Germinal center (tissue), 1 donor: ENCODE data around the gene GGTA1.
A peak's percentile ranks its signal among the peaks of the same experiment; 100 is the strongest.
"Not testable (repeated sequence)": the region's sequence is repeated elsewhere in the genome, so short reads cannot be mapped to it uniquely, and the experiment has no call there.

ENCODE experiments used
- DNase-seq: peaks from one replicate; pipeline ENCODE4 v3.0.0; 2012; ENCODE audit warnings: mixed read lengths, low spot score

Gene GGTA1

DNA sequence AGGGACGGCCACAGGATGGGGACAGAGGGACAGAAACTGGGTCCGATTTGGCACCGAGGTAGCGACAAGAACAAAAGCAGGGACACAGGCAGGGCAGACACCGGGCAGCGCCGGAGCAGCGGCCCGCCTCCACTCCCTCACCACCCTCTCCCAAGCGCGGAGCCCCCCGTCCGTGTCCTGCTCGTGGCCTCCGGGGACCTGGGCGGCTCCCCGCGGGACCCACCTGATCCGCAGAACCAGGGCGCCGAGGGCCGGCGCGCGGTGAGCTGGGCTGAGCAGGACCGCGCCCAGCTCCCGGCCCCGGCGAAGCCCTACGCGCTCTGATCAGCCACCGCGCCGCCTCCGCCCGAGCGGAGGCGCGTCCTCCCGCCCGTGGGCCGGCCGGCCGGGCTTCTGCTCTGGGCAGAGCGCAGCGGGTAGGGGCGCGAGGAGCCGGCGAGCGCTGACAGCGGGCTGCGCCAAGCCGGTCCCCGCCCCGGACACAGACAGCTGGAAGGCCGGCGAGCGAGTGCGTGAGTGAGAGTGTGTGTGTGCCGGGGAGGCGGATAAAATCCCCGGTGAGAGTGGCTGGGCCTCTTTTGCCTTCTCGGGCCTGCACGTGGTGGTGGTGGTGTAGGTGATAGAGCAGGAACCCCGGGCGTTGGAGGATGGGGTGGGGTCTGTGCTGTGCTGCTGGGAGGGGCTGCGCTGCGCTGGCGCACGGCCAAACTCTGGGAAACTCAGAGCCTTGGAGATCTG, at the start of gene GGTA1:
Gene GGTA1, minus strand, starts transcription at position 418 of the 738 bp plus-strand sequence. CDS start 31,922 bp downstream, outside the sequence.
- DNase-seq = peak; percentile 42

DNA sequence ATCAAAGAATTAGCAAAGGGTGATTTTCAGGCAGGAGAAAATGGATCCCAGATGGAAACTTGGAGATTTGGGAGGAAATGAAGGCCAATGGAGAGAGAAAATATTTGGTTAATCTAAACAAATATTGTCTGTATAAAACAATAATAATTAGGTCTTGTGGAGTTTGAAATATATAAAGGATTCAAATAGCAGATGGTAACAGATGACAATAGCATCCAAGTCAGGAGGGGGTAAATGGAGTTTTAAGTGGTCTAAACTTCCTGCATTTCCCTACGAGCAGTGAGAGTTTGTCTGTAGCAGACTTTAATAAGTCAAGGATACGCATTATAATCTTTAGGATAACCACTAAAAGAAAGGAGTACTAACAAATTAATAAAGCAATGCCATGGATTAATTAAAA, 49.0 kb upstream of the GGTA1 start:
- DNase-seq = no peak

DNA sequence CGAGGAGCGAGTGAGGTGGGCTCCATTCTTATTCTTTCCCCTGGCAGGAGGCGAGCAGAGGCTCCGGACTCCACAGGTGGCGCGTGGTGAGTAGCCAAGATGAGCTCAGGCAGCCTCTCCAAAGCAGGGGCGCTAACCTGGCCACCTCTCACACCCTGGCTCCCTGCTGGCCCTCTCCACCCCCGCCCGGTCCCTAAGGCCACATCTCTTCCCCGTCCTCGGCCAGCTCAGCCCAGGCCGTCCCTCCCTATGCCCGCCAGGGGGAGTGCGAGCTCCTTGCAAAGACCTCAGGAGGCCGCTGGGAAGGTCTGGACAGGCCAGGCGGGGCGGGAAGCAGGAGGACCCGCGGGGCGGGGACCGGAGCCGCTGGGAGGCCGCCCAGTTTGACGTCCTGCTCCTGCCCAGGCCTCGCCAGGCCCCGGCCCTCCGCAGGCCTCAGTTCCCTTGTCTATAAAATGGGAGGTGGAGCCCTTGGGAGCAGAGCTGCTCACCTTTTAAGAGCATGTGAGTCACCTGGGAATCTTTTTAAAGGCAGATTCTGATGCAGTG, 46.3 kb upstream of the GGTA1 start:
- peak; percentile 71 for DNase-seq

DNA sequence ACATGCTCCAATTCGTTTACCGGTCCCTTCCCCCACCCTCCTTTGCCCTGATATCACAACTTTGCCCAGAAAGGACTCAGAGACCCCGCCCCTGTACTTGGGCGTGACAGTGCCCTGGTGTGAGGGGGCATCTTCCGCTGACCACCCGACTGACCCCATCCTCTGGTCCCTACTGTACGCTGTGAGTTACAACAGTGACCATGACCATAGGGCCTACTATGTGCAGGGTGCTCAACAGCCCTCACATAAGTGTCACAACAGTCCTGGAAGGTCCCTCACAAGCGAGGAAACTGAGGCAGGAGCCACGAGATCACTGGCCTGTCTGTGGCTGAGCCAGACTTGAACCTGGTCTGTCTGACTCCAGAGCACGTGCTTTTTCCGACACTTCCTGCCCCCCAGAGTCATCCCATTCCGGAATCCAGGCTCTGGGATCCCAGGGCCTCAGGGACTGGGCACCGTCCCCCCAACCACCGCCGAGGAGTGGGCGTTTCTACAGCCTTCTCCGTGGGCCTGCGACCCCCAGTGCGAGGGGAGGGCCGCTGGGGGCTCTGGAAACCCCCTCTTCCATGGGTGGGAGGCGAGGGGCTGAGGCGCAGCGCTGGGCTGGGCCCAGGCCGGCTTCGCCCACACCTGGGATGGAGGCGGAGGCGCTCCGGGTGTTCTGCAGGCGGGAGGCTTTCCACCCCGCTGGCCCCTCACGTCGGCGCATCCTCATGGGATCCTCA, 45.7 kb upstream of the GGTA1 start:
- DNase-seq = no peak

DNA sequence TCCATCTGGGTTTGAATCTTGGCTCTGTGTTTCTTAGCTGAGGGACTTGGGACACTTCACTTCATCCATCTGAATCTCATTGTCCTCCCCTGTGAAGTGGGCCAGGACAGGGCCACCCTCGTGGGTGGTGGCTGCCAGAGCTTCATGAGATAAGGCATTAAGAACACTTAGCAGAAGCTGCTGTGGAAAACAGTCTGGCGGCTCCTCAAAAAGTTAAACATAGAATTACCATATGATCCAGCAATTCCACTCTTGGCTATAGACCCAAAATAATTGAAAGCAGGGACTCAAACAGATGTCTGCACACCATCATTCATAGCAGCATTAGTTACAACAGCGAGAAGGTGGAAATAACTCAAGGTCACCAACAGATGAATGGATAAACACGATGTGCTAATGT, 42.4 kb upstream of the GGTA1 start:
- no peak for DNase-seq

DNA sequence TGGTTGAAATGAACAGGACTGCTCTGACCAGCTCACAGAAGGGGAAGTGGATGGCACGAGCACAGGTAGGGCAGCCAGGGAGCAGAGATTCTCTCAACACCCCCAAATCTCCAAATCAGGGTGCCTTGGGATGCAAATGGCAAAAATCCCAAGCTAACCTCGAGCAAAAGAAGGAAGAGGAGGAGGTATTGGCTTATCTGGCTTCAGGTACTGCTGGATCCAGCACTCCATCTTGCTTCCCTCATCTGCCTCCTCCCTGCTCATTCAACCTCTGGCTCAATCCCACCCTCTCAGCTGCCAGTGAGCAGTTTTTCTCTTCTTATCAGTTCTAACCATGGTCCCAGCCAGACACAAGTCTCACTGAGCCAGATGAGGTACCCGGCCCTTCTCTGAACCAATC, 41.6 kb upstream of the GGTA1 start:
- DNase-seq = no peak

DNA sequence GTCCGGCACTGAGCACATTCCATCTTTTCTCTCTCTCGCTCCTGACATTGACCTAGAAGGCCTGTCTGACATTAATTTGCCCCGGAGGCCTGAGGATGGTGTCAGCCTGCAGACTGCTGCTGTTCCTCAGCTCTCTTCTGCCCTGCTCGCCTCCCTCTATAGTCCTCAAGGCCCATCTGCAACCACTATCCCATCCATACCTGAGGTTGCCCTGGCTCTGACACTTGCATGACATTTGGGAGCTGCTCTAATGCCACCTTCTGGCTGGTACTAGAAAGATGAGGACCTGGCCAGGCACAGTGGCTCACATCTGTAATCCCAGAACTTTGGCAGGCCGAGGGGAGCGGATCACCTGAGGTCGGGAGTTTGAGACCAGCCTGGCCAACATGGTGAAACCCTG, 38.6 kb upstream of the GGTA1 start:
- DNase-seq = no peak

DNA sequence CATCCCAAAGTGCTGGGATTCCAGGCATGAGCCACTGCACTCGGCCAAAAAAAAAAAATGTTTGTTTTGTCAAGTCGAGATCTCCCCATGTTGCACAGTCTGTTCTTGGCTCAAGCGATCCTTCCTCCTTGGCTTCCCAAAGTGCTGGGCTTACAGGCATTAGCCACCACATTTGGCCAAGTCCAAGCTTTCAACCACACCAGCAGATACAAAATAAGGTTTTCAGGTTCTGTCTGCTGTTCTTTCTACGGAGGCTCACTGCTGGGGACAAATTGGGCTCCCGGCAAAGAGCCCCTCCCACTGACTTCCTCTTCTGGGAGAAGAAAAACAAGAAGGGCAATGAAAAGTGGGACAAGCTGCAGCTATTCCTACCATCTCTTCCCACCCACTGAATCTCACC, 37.6 kb upstream of the GGTA1 start:
- DNase-seq = no peak

DNA sequence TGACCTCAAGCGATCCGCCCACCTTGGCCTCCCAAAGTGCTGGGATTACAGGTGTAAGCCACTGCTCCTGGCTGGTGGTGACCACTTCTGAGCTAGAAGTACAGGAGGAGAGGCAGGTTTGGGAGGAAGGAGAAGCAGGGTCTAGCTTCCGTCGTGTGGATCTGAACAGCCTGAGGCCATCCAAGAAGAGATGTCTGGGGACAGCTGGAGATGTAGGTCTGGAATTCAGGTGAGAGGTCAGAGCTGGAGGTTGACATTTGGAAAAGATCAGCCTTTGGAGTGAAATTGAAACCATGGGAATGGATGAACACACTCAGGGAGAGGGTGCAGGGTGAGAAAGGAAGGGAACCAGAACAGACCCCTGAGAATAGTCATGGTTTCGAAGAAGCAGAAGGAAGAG, 33.2 kb upstream of the GGTA1 start:
- DNase-seq = no peak

DNA sequence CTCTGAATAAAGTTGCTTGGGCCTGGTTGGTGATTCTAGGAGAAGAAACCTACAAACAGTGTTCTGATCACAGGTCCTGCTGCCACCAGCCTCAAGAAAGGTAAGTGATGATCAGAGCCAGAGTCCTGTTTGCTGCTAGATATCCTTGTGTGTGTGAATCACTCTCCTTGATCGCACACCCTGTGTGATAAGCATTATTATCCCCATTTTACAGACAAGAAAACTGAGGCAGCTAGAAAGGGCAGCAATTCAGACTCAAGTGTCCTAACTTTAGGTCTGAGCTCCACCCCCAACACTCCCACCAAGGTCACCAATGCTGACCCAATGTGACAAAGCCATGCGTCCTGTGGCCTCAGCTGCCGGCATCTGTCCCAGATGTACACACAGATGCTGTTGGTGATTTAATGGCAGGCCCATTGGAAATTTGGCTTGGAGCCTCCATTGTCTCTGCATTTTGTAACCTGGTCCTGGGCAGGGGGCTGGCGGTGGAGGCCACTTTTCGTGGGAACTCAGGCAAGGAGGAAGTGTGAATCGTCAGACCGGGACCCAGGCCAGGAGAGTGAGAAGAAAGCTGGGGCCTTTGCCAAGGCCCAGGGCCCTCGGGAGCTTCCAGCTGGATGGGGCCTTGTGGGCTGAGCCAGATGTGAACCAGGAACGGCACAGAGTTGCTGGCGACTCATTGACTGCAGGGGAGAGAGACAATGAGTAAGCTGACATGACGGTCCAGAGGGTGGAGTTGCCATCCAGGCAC, 29.8 kb upstream of the GGTA1 start:
- DNase-seq = no peak

DNA sequence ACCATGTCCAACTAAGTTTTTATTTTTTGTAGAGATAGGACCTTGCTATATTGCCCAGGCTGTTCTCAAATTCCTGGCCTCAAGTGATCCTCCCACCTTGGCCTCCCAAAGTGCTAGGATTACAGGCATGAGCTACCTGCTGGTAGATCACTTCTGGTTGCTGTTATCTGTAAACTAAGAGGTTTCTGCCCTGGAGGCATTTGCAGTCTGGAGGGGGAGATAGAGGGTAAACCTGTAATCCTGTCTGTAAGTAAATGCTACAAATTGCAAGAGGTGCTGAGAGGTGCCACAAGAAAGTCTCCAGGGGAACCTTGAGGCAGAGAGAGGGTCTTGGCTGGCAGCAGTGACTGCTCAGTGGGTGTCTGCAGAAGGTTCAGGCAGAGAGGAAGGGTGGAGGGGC, 29.0 kb upstream of the GGTA1 start:
- no peak for DNase-seq

DNA sequence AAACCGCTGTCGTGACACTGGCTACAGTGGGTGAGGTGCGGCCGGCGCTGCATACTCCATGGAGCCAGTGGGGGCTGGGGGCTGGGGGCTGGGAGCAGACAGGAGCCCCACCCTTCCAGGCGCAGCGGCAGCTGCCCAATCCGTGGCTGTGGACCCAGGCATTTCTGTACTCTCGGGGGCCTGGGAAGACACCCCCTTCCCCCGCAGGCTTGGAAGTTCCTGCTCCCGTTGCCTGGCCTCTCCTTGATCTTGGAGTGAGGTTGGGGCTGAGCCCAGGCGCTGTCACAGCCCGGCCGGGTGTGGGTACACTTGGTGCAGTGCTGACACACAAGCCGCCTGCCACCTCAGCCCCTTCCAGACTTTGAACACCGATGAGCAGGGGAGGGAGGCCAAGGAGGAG, 27.7 kb upstream of the GGTA1 start:
- no peak for DNase-seq

DNA sequence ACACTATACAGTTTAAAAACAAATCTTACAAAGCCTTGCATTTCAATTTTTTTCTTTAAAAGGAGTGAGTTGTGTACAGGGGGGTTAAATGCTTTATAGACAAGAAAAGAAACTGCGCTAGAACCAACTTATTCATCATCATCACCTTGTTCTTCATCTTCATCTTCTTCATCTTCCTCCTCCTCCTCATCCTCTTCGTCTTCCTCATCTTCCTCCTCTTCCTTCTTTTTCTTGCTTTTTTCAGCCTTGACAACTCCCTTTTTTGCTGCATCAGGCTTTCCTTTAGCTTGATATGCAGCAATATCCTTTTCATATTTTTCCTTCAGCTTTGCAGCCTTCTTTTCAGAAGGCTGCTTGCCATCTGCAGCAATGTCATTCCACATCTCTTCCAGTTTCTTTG, 20.0 kb upstream of the GGTA1 start:
- DNase-seq = not testable (repeated sequence)

DNA sequence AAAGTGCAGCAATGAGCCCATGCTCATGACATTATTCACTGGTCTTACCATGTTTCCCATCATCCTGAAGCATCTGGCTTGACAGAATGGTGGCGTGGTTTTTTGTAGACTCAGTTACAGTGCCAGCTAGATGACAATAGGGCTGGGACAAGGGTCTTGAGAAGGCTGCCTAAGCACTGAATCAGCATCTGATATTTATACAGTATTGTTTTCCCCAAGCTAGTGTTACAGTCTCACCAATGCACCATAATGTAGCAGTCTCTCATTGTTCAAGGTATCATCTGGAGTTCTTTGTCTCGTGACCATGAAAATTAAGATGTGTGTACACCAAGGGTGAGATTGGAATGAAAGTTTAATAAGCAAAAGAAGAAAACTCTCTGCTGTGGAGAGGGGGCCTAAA, 19.0 kb upstream of the GGTA1 start:
- no peak for DNase-seq

DNA sequence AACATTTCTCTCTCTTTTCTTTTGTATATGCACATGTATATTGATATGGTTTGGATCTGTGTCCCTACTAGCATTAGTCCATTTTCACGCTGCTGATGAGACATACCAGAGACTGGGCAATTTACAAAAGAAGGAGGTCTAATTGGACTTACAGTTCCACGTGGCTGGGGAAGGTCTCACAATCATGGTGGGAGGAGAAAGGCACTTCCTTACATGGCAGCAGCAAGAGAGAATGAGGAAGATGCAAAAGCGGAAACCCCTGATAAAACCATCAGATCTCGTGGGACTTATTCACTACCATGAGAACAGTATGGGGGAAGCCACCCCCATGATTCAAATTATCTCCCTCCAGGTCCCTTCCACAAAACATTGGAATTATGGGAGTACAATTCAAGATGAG, 13.5 kb upstream of the GGTA1 start:
- not testable (repeated sequence) for DNase-seq

DNA sequence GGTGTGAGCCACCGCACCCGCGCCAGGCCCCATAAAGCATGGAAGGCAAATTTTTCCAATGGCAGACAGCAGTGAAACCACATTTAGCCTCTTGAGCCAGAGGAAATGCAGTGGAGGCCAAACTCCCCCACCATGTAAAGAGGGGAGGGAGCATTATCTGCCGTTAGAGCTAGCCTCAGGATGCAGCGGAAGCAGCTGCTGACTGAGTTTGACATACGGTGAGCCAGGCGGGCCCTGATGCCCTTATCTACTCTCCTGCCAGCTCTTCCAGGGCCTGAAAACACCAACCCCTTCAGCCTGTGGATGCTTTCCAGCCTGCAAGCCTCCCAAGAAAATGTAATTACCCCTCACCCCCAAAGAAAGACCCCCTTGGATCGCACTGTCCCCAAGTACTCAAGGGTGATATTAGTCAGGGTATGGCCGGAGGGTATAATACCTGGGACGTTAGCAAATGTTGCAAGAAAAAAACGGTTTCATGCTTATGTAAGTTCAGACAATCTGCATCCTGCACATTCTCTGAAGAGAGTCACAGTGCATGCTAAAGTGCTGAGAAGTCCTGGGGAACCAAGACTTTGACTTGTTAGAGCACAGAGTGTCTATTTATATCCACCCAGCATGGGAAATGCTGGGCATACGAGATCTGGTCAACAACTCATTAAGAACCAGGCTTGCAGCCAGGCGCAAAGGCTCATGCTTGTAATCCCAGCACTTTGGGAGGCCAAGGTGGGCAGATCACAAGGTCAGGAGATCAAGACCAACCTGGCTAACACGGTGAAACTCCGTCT, 11.3 kb upstream of the GGTA1 start:
- no peak for DNase-seq

DNA sequence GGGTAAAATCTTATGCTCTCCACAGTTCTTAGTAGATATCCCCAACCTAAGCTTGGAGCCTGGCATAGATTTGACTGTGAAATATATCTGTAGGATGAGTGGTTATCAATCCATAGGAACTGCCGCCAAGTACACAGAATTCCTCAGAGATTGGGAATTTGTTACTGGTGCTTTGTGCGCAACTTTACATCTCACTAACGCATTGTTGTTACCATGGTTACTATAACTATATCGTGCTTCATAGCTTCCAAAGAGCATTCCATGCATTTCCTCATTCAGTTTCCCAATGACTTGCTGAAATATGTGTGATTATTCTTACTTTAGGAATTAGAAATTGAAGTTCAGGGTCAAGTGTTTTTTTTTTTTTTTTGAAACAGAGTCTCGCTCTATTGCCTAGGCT, 9.5 kb upstream of the GGTA1 start:
- no peak for DNase-seq

DNA sequence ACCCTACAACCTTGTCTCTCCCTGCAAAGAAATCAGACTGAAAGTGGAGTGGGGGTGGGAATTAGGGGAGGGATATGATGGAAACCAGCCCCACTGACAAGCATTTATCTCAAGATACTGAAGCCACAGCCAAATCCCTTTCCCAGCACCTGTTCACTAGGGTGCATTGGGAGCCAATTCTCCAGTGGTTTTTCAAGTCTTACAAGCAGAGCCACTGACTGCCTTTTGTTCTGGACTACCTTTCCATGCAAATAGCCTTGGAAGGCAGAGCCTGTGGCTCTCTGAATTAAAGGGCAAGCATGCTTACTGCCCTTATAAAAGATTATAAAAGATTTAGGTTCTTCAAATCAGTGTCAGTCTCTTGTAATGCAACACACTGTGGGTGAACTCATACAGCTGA, 8.8 kb upstream of the GGTA1 start:
- no peak for DNase-seq

DNA sequence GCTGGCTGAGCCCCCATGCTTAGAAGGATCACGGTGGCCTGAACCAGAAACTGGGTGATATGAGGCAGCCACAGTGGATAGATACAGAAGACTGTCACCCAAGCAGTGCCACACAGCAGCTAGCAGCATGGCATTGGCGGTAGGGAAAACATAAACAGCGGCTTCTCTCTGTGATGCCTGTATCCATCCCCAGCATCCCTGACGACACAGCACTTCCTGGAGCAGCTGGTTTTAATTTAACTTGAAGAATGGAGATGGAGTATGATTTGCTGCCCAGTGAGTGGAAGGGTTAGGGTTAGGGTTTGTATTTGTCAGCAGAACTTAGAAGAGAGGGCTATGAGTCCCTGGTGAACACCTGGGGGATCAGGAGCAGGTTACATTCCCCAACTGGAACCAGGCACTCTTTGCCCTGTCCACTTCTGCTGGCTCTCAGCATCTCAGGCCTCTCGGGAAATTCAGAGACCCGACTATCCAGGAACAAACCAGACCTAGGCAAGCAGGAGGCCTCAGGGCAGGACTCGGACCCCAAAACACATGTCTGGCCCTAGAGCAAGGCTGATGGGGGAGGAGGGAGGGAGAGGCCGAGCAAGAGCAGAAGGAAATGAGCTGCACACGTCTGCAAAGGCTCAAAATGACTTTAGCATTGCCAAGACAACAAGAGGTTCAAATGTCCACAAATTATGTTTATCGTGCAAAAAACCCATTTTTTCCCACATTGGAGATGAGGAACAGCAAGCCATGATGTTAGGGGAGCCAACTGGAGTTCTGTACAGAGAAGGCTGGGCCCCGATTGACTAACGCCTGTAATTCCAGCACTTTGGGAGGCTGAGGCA, 6.5 kb upstream of the GGTA1 start:
- DNase-seq = no peak

DNA sequence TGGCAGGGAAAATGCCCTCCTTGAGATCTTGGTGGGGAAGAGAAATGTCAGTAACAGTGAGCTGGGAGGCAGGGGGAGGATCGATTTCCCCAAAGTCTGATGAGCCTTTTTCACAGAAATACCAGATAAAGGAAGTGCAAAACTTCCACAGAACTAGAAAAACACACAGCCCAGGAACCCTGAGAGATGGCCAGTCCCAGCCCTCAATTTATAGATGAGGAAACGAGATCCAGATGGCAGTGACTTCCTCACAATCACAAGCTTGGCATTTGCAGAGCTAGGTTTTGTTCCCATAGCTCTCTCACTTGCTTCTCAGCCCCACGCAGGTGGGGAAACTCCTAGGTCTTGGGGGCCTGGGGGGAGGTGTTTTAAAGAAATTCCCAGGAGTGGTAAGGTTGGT, 3.8 kb upstream of the GGTA1 start:
- DNase-seq = no peak

DNA sequence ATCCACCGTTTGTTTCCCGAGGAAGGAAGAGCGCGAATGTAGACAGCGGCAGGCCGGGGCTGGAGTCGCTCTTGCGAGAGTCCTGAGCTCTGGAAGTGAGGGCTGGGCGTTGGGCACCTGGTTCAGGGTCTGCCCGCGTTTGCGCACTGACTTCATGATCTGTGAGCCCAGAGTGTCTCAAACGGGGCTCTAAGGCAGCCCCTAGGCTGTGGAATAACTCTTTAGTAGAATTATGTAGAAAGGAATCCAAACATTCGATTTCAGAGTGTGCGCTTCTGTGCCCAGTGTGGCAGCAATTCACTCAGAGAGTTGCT, 478 bp upstream of the GGTA1 start:
- no peak for DNase-seq

DNA sequence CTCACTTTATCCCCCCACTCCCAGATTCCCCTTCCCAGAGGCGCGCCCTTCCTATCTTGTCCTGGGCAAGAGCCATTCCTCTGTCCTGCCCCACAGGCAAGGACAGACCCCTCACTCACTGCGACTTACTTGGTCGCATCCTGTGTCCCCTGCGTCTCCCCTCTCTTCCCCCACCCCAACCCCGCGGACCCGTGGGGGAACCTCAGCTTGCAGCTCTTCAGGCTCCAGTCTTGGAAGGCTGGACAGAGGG, 542 bp downstream of the GGTA1 start:
- DNase-seq = no peak
